GM10266 (cell line): ENCODE results near the gene PNKD.

Experiments
- DNase-seq: peaks from one replicate; pipeline ENCODE4 v3.0.0; 2012; ENCODE audit errors: extremely low spot score
- TF ChIP-seq, protein P1 (sequence below): IDR thresholded peaks from 2 replicates; pipeline ENCODE4 v1.5.1; 2012; ENCODE audit warnings: mild to moderate bottlenecking, low read depth; ENCODE audit not compliant: control insufficient read depth, insufficient read depth; ENCODE audit errors: missing control alignments

PNKD gene

DNA sequence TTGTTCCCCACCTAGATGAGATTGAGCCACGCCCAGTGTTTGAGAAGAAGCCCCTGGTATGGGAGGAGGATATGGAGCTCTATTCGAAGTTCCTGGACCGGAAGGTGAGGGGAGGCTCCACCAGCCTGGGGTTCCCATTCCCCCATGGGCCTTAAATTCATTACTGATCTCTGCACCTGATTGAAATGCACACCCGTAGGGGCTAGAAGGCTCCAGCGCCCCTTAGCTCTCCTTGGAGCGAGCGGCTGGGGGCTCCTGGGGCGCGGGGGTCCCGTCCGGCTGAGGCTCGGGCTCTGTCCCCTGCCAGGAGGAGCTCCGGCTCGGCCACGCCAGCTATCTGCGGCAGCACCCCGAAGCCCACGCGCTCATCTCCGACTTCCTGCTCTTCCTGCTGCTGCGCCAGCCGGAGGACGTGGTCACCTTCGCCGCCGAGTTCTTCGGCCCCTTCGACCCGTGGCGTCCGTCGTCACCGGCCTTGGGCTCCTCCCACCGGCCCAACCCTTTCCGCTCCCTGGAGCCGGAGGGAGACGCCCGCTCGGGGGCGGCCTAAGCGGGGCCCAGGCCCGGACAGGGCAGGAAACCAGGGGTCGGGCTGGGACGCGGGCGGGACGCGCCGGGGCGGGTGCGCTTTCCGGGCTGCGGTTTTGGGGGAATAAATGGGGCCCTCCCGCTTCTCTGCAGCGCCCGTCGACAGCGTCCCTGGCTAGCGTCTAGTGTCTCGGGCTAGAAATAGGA is 97.3 kb downstream of the PNKD start:
- peak; percentile 94 for DNase-seq
- TF ChIP-seq, protein P1, sequence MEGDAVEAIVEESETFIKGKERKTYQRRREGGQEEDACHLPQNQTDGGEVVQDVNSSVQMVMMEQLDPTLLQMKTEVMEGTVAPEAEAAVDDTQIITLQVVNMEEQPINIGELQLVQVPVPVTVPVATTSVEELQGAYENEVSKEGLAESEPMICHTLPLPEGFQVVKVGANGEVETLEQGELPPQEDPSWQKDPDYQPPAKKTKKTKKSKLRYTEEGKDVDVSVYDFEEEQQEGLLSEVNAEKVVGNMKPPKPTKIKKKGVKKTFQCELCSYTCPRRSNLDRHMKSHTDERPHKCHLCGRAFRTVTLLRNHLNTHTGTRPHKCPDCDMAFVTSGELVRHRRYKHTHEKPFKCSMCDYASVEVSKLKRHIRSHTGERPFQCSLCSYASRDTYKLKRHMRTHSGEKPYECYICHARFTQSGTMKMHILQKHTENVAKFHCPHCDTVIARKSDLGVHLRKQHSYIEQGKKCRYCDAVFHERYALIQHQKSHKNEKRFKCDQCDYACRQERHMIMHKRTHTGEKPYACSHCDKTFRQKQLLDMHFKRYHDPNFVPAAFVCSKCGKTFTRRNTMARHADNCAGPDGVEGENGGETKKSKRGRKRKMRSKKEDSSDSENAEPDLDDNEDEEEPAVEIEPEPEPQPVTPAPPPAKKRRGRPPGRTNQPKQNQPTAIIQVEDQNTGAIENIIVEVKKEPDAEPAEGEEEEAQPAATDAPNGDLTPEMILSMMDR: no peak

DNA sequence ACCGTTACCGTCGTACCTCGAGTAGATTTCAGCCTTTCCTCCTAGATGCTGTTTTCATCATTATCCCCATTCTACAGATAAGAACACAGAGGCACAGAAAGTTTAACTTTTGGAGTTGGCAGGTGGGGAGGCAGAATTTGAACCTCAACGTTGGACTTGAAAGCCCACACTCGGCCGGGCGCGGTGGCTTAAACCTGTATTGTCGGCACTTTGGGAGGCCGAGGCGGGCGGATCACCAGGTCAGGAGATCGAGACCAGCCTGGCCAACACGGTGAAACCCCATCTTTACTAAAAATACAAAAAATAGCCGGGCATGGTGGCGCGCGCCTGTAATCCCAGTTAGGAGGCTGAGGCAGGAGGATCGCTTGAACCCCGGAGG is 97.8 kb downstream of the PNKD start:
- DNase-seq: no peak
- TF ChIP-seq, protein P1: no peak

DNA sequence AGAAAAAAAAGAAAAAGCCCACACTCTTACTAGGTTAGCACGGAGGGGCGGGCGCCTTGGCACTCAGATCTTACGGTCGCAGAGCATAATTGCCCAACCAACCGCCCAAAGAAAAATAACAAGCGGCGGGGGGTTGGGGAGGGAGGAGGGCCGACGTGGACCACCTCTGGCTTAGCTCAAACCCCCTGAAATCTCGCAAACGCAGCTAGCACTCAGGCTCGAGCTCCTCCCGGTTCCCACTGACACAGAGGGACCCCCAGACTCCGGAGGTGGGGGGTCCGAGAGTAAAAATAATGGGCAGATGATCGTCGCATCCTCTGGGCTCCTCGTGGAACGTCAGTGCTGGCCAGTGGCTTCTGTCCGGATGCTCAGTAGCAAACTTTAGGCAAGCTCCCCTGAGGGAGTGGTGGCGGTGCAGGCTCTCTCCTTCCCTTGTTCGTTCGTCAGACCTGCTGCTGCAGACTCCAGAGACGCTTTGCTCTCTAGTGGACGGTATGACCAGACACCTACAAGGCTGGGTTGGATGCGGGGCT is 98.4 kb downstream of the PNKD start:
- peak; percentile 18 for DNase-seq
- TF ChIP-seq, protein P1: no peak

DNA sequence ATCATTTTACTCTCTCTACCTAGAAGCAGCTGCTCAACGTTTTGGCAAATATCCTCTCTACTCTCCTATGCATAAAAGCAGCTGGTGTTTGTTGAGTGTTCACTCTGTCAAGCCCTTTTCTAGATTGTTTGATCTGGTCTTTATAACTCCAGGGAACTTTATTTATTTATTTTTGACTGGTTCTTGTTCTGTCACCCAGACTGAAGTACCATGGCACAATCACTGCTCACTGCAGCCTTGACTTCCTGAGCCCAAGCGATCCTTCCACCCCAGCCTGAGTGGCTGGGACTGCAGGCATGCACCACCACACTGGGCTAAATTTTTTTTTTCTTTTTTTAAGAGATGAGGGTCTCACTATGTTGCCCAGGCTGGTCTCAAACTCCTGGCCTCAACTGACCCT is 99.0 kb downstream of the PNKD start:
- TF ChIP-seq, protein P1: no peak
- no peak for DNase-seq

DNA sequence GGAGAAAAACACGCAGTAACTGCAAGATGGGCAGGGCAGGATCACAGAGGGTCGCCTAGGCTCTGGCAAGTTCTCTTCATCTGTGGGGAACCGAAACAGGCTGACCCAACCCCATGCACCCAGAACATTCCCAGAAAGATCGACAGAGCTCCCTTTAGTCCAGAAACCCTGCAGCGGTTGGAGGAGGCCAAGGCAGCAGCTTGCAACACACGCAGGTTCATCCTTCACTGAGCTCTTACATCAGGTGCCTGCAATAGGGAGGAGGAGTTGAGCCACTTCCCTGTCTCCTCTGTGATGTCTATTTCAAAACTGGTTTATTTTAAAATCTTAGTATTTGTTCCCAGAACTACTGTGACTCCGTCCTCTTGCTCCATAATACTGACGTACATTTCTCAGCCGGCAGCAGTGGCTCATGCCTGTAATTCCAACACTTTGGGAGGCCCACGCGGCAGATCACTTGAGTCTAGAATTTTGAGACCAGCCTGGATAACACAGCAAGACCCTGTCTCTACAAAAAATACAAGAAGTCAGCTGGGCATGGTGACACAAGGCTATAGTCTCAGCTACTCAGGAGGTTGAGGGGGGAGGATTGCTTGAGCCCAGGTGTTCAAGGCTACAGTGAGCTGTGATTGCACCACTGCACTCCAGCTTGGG is 100.2 kb downstream of the PNKD start:
- TF ChIP-seq, protein P1: no peak
- no peak for DNase-seq

DNA sequence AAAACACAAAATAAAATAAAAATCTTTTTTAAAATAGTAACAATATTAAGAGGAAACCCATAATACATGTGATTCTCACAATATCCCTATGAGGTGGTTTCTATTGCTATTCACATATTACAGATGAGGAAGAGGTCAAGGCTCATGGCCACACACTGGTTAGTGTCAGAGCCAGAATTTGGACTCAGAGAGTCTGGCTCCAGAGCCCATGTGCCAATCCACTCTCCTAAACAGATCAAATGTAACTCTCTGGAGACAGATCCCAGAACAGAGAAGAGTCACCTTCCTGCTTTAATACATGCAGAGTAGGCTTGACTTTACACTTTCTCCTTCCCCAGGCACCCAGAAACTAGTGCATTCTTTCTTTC is 101.6 kb downstream of the PNKD start:
- no peak for DNase-seq
- TF ChIP-seq, protein P1: no peak

DNA sequence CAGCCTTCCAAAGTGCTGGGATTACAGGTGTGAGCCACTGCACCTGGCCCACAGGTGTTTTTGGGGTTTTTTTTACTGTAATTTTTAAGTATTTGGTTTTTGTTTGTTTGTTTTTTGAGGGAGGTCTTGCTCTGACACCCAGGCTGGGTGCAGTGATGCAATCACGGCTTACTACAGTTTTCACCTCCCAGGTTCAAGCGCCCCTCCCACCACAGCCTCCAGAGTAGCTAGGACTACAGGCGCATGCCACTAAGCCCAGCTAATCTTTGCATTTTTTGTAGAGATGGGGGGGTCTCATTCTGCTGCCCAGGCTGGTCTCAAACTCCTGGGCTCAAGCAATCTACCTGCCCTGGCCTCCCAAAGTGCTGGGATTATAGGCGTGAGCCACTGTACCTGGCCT is 104.5 kb downstream of the PNKD start:
- TF ChIP-seq, protein P1: no peak

More for the DNA sequence above, 104.5 kb downstream of the PNKD start:
- DNase-seq: no peak
